HG03432 (cell line): Measurements from ENCODE around the gene SYT12.
A peak's percentile ranks its signal among the peaks of the same experiment; 100 is the strongest.

Experiments used
- ATAC-seq: cut with Tn5 transposase; IDR thresholded peaks from one replicate; pipeline ENCODE4 v1.9.1; 2021; ENCODE audit warnings: mild to moderate bottlenecking, moderate library complexity; ENCODE audit not compliant: unreplicated experiment

Gene SYT12

GRCh38 chr11:67027943-67028542, 5.1 kb downstream of the SYT12 start:
- peak; percentile 48 for ATAC-seq

GRCh38 chr11:67029146-67029545, 6.2 kb downstream of the SYT12 start:
- ATAC-seq, result no peak

GRCh38 chr11:67030976-67031375, 8.0 kb downstream of the SYT12 start:
- no peak for ATAC-seq

- ATAC-seq, result no peak
Observed at GRCh38 chr11:67031791-67032561, 9.0 kb downstream of the SYT12 start.

GRCh38 chr11:67032830-67033551, 10.1 kb downstream of the SYT12 start:
- ATAC-seq, result no peak

- ATAC-seq, result no peak
Observed at GRCh38 chr11:67033661-67034166, 10.8 kb downstream of the SYT12 start.

- no peak for ATAC-seq
Observed at GRCh38 chr11:67034350-67034749, 11.4 kb downstream of the SYT12 start.

- ATAC-seq, result no peak
Observed at GRCh38 chr11:67040147-67040546, 17.2 kb downstream of the SYT12 start.

GRCh38 chr11:67041602-67042001, 18.7 kb downstream of the SYT12 start:
- ATAC-seq, result no peak

- no peak for ATAC-seq
Observed at GRCh38 chr11:67043572-67044349, 20.8 kb downstream of the SYT12 start.

GRCh38 chr11:67044496-67044895, 21.6 kb downstream of the SYT12 start:
- ATAC-seq, result no peak

GRCh38 chr11:67045314-67045713, 22.4 kb downstream of the SYT12 start:
- ATAC-seq, result no peak

GRCh38 chr11:67048515-67049130, 25.7 kb downstream of the SYT12 start:
- no peak for ATAC-seq

- no peak for ATAC-seq
Observed at GRCh38 chr11:67050139-67050538, 27.2 kb downstream of the SYT12 start.

- no peak for ATAC-seq
Observed at GRCh38 chr11:67051180-67051893, 28.4 kb downstream of the SYT12 start.

GRCh38 chr11:67051945-67052488, 29.1 kb downstream of the SYT12 start:
- no peak for ATAC-seq

GRCh38 chr11:67052891-67053290, 30.0 kb downstream of the SYT12 start:
- ATAC-seq, result no peak

GRCh38 chr11:67053896-67054329, 31.0 kb downstream of the SYT12 start:
- ATAC-seq, result no peak

- ATAC-seq, result no peak
Observed at GRCh38 chr11:67054346-67054835, 31.5 kb downstream of the SYT12 start.
